ENCODE data around the gene ANKMY1.
"Not testable (repeated sequence)": the region's sequence is repeated elsewhere in the genome, so short reads cannot be mapped to it uniquely, and the experiment has no call there.

ANKMY1 gene

GRCh38 chr2:240554767-240555493 lies 2.9 kb downstream of the ANKMY1 start:
- no peak for DNase-seq (ENCODE audit: low read depth)

GRCh38 chr2:240553956-240554480 lies 3.8 kb downstream of the ANKMY1 start:
- DNase-seq (ENCODE audit: low read depth): no peak

GRCh38 chr2:240551811-240552210 lies 6.0 kb downstream of the ANKMY1 start:
- DNase-seq (ENCODE audit: low read depth): no peak

- no peak for DNase-seq (ENCODE audit: low read depth)
Observed at GRCh38 chr2:240551288-240551687, 6.5 kb downstream of the ANKMY1 start.

GRCh38 chr2:240539906-240540305 lies 17.9 kb downstream of the ANKMY1 start:
- no peak for DNase-seq (ENCODE audit: low read depth)

- not testable (repeated sequence) for DNase-seq (ENCODE audit: low read depth)
Observed at GRCh38 chr2:240539101-240539500, 18.7 kb downstream of the ANKMY1 start.

- no peak for DNase-seq (ENCODE audit: low read depth)
Observed at GRCh38 chr2:240538031-240538780, 19.6 kb downstream of the ANKMY1 start.

- no peak for DNase-seq (ENCODE audit: low read depth)
Observed at GRCh38 chr2:240532031-240532775, 25.6 kb downstream of the ANKMY1 start.

GRCh38 chr2:240531038-240531437 lies 26.8 kb downstream of the ANKMY1 start:
- DNase-seq (ENCODE audit: low read depth): no peak

- DNase-seq (ENCODE audit: low read depth): no peak
Observed at GRCh38 chr2:240530181-240530580, 27.6 kb downstream of the ANKMY1 start.

GRCh38 chr2:240529344-240529999 lies 28.3 kb downstream of the ANKMY1 start:
- no peak for DNase-seq (ENCODE audit: low read depth)

GRCh38 chr2:240528406-240529040 lies 29.3 kb downstream of the ANKMY1 start:
- no peak for DNase-seq (ENCODE audit: low read depth)

- DNase-seq (ENCODE audit: low read depth): no peak
Observed at GRCh38 chr2:240527153-240527750, 30.5 kb downstream of the ANKMY1 start.

GRCh38 chr2:240526521-240526920 lies 31.3 kb downstream of the ANKMY1 start:
- no peak for DNase-seq (ENCODE audit: low read depth)

- no peak for DNase-seq (ENCODE audit: low read depth)
Observed at GRCh38 chr2:240525802-240526201, 32.0 kb downstream of the ANKMY1 start.

GRCh38 chr2:240524963-240525718 lies 32.6 kb downstream of the ANKMY1 start:
- DNase-seq (ENCODE audit: low read depth): no peak

- no peak for DNase-seq (ENCODE audit: low read depth)
Observed at GRCh38 chr2:240523451-240524281, 34.1 kb downstream of the ANKMY1 start.

- no peak for DNase-seq (ENCODE audit: low read depth)
Observed at GRCh38 chr2:240522406-240522805, 35.4 kb downstream of the ANKMY1 start.

GRCh38 chr2:240521885-240522284 lies 35.9 kb downstream of the ANKMY1 start:
- not testable (repeated sequence) for DNase-seq (ENCODE audit: low read depth)

Measured in activated gamma-delta T cell treated with anti-CD3 and anti-CD28 coated beads, Interleukin-2, amount 50 U/mL, for 16 hours (primary cell).